Measurements from ENCODE around the gene ZEB2.
"Not testable (repeated sequence)": the region's sequence is repeated elsewhere in the genome, so short reads cannot be mapped to it uniquely, and the experiment has no call there.

ZEB2 gene

DNA sequence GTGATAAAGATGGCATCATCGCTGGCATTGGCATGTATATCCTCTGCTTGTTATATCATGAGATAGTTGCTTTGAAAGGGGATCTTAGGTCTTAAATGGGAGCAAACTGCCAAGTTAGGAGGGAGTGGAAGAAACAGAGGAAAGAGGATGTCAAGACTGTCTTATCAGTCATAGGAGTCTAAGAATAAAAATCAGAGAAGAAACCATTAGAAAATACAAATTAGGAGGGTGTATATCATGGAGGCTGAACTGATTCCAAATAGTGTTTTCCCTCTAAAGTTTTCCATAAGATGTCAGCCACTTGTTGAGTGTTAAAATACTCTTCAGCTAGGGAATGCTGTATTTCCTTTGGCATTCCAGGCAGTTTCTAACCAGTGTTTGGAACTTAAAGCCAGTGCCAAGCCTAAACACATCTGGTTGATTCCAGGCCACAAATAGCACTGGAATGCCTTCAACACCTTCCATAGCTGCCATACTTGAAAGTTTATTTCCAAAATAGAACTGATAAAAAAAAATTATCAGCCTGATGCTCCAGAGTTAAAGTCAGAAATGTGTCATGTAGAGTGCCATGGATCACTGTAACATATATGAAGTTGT, 129.4 kb downstream of the ZEB2 start:
- DNase-seq (ENCODE audit: extremely low read depth in 1 of 2, low read depth in 1 of 2) = no peak

DNA sequence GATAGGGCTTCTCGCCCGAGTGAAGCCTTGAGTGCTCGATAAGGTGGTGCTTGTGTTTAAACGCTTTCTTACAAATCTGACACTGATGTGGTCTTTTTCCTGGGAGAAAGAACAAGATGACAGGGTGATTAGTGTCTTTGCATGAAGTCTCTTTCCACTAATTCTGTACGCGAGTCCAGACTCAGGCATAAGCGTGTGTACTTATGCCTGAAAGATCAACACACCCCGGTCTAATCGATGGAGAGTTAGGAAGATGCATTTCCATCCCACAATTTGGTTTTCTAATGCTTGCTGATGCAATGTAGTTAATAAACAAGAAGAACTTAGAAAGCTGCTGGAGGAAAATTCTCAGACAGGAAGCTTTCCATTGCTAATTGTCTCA, 130.0 kb downstream of the ZEB2 start:
- DNase-seq (ENCODE audit: extremely low read depth in 1 of 2, low read depth in 1 of 2) = no peak

DNA sequence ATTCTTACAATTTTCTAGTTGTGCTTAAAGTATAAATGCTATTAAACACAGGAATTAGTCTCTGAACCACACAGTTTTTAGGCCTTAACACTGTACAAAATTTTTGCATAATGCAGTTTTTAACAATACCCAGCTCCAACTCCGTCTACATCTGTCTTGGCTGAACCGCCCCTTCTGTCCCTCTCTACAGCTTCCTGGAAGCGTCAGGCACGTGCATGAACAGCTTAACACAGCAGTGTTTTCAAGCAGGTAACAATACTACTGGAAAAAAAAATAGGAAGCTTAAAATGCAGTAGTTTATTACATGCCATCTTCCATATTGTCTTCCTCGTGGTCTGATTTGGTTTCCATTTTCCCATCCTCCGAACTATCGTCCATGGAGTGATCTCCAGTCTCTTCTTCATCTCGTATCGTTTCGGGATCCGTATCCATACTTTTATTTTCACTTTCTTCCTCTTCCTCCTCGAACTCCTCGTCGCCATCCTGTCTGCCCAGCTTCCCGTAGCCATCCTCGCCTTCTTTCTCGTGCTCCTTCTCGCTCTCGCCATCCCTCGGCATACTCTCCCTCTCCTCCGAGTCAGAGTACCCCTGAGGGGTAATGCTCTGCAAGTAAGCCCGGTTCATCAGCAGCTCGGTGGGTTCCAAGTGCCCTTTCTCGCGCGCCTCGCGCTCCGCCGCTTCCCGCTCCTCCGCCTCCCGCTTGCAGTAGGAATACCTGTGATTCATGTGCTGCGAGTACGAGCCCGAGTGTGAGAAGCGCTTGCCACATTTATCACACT, 130.6 kb downstream of the ZEB2 start:
- DNase-seq (ENCODE audit: extremely low read depth in 1 of 2, low read depth in 1 of 2) = no peak

DNA sequence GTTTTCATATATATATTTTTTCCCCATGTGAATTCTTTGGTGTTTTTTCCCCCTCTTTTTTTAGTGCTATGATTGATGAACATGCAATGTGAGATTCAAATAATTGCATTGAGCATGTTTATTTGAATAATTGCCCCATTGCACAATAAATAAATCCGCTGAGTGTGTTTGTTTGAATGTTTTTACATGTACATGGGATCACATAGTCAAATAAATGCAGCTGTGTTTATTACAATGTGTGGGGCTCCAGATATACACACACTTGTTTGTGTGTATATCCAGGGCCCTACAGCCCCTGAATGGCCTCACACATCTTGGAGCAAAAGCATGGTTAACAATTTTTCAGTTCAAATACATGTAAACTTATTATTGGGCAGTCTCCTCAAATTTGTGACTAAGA, 134.5 kb downstream of the ZEB2 start:
- no peak for DNase-seq (ENCODE audit: extremely low read depth in 1 of 2, low read depth in 1 of 2)

DNA sequence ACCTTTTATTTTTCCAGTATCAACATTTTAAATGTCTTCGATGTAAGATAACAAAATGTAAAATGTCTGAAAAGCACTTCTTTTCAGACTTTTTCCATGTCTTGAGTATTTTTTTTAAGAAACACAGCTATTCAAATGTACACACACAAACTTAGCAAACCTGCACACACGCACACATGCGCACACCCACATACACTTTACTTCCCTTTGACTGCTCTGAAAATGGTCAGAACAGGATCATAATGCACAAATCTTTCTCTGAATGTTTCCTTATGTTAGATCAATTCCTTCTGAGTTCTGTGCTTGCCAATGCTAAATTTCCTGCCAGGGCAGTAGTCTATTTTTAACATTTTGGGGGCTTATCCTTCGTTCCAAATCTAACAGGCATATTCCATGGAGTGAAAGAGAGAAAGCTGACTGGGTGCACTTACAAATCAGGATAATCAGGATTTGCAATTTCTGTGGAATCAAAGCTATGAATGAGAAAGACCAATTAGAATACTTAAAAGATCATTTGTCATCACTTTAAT, 136.3 kb downstream of the ZEB2 start:
- no peak for DNase-seq (ENCODE audit: extremely low read depth in 1 of 2, low read depth in 1 of 2)

DNA sequence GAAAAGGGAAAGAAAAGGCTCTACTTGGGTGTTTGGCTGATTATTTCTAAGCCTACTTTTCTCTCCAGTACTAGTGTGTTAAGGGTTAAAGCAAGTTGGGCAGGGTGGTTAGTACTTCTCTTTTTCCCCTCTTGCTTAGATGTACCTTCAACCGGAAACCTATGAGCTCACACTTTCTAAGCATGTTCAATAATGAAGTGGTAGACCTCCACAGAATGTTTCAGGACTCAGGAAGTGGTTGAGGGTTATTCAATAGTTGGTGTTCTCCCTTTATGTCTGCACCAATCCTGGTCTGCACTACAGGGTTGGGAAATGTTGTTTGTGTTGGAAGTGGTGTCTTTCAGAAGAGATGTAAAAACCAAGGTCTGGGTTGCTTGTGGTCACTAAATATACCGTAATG, 137.1 kb downstream of the ZEB2 start:
- no peak for DNase-seq (ENCODE audit: extremely low read depth in 1 of 2, low read depth in 1 of 2)

DNA sequence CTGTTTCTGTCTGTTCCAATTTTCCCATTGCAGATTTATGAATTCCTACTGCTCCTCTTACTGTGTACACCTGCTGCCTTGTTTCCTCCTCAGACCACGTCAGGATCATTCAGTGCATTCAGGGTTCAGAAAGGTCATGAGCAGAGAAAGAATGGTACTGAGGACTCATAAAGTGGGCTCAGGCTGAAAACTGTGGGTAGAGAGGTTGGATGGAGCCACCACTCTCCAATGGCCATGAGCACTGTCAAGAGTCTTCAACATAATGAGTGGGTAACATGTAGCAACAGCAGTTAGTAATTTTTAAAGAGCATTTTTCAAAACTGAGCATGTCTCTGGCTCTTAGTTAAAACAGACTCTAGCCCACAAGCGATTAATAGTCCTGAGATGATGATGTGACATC, 138.2 kb downstream of the ZEB2 start:
- no peak for DNase-seq (ENCODE audit: extremely low read depth in 1 of 2, low read depth in 1 of 2)

DNA sequence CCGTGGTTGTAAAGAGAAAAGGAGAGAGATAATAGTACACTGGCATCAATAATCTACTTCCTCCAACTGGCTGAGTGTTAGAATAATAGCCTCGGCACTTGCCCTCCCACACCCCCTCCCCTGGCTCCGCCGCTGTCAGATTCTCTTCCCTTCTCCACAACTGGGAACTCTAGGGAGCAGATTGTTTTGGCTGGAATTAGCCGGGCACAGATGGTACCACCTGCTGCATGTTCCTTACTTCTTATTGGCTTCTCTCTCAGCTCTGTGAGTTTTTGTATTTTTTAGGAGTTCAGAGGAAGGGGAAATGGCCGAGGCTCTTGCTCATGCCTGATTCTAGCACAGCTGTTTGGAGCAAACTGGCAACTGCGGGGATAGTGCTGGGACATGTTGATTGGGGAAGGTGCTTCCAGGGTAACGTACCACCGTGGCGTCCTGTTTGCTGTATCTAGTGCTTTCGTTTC, 140.0 kb downstream of the ZEB2 start:
- DNase-seq (ENCODE audit: extremely low read depth in 1 of 2, low read depth in 1 of 2) = no peak

DNA sequence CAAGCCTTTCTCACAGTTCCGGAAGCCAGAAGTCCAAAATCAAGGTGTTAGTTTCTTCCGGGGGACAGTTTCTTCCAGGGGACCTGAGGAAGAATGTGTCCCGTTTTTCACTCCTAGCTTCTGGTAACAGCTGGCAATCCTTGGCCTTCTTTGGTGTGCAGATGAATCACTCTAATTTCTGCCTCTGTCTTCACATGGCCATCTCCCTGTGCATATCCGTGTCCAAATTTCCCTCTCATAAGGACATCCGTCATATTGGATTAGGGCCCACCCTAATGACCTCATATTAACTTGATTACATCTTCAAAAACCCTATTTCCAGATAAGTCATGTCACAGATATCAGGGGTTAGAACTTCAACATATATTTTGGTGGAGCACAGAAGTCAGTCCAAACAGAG, 141.4 kb downstream of the ZEB2 start:
- DNase-seq (ENCODE audit: extremely low read depth in 1 of 2, low read depth in 1 of 2) = no peak

DNA sequence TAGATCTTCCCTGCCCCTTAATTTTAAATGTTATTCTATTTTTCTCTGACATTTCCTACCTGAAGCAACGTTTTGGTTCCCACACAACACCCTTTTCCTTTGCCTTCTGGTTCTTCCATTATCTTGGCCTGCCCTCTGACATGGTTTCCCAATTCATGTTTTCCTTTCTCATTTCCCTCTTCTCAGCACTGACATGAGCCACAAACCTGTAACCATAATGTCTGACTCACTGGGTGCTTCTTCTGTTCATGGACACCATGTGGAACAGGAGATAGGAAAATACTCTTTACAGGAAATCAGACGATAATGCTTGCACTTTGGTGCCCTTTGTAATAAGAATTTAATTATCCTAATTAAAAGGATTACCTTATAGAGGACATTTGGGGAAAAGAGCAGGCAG, 142.0 kb downstream of the ZEB2 start:
- no peak for DNase-seq (ENCODE audit: extremely low read depth in 1 of 2, low read depth in 1 of 2)

DNA sequence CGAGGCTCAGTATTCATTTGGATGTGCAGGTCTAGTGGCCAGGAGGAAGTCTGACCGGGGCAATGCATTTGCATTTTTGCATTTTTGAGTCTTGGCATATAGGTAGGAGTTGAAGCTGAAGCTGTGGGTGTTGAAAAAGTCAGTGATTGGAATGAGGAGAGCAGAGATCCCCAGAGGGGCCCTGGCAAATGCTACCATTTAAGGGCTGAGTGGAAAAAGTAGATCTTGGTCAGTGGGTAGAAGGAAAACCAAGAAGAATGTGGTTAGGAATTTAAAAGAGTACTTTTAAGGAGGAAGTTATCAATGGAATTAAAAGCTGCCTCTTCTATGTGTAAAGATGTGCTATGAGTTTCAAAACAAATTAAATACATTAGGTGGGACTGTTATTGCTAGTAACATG, 143.0 kb downstream of the ZEB2 start:
- DNase-seq (ENCODE audit: extremely low read depth in 1 of 2, low read depth in 1 of 2) = no peak

DNA sequence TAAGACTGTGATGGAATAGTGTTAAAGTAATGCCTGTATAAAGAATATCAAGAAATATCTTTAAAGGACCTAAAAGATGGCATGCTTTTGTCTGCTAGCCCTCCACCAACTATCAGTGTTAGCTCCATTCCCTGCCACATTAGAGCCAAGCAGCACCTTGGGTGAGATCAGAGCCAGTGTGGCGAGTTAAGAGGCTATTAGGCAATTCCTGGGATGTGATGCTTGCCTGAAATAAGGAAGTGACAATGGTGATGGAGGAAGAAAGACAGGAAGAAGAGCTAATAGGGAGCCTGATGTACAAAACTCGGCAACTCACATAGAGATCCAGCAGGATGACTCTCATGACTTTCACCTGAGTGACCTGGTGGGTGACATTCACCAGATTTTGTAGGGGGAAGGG, 143.5 kb downstream of the ZEB2 start:
- no peak for DNase-seq (ENCODE audit: extremely low read depth in 1 of 2, low read depth in 1 of 2)

DNA sequence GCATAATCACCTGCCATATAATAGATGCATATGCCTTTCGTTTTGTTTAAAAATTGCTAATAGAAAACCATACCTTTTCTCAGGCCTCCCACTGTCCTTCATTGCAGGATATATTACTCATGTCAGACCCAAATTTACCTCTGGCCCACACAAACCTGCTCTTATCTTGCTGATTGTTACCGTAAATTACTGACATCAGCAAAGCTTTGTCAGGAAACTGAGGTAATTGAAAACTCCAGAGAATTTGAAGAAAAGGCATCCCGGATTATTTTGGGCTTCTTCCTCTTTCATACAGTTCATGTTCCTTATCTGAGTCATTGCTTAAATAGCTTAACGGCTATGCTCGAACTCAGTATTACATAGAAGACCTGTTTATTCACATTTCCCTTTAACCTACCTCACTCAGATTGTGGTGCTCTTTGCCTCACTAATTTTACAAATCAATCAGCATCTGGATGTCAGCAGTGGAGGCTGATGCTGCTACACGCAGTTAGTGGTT, 145.7 kb downstream of the ZEB2 start:
- no peak for DNase-seq (ENCODE audit: extremely low read depth in 1 of 2, low read depth in 1 of 2)

DNA sequence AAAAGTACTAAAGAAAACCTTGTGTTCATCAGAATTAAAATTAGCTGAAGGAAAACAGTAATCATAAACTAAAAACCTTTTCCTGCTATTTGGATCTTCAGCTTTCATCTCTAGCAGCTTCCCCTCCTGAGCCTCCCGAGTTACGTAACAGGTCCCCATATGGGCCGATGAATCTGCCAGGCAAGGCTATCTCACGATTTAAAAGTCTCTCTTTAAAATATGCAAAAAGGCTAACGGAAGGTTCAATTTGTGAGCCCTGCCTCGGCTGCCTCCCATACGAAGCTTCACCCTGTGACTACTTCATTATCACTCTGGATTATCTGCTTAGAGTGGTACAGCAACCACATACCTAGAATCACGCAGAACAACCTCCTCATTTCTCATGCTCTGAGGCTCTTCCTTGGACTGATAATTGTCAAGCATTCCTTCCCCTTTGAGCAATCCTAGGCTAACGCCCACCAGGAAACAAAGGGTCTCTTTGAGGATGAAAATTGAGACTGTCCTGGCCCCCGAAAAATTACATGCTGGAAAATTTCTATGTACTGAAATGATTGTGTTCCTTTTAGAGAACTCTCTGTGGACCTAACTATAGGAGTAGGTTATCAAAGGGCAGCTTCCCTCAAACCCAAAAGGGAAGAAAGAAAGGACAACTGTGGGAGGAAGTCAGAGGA, 147.4 kb downstream of the ZEB2 start:
- no peak for DNase-seq (ENCODE audit: extremely low read depth in 1 of 2, low read depth in 1 of 2)

DNA sequence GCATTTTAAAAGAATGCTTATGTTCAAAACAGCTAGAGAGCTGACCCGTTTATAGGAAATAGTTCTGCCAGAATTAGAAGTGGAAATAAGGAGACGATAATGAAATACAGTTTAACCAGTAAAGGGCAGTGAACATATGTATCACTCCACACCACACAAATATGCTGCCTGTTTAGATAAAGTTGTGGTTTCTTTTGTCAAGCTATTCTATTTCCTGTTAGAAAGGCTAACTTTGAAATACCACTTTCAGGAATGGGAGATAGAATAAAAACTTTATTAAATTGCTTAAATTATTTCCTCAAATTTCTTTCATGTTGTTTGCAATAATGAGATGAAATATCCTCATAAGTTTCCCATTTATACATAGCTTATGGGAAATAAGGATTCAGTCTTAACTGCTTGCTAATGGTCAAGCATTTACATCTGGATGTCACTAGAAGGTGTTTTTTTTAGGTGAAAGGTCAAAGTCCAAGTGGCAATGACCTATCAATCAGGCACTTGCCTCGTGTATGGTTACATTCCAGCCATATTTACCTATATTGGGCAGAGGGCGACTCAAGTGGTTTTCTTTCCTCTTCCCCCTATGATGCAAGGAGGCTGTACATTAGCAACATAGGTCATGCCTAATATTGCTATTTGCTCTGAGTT, 148.9 kb downstream of the ZEB2 start:
- DNase-seq (ENCODE audit: extremely low read depth in 1 of 2, low read depth in 1 of 2) = no peak

DNA sequence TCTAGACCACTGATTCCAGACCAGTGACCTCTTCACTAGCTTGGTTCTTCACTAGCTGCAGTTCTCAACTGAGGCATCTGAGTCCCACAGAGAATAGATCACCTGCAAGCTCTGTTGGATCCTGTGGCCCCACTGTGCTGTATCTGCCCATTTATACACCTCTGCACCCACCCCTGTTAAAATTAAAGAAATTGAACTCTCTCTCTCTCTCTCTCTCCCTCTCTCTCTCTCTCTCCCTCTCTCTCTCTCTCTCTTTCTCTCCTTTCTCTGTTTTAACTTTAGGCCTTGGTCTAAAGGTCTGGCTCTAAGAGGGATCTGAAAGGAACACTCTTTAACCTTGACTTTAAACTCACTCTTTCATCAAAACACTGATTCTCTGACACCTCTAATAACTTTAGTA, 150.5 kb downstream of the ZEB2 start:
- no peak for DNase-seq (ENCODE audit: extremely low read depth in 1 of 2, low read depth in 1 of 2)

DNA sequence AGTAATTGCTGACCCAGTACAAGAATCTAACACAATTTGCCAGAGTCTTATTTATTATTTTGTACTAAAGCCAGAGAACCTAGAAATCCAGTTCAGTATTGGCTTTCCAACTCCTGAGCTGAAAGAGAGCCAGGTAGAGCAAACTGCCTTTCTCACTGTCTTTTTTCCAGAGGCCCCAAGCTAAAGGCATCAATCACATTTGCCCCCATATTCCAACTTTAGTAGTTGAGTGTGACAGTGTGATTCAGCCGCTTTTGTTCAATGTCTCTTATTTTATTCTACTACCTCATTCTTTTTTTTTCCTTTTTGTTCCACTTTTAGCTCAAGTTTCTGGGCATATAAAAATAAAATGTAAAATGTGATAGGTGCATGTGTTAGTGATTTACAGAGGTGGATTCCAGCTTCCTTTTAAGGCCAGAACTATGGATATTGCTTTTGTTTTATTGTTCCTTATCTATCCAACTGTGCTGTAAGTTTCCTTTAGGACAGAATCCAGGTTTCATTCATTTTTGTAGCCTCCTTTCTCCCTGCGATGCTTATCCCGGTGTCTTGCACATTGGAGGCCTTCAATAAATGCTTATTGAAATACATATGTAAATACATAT, 153.0 kb downstream of the ZEB2 start:
- DNase-seq (ENCODE audit: extremely low read depth in 1 of 2, low read depth in 1 of 2) = no peak

DNA sequence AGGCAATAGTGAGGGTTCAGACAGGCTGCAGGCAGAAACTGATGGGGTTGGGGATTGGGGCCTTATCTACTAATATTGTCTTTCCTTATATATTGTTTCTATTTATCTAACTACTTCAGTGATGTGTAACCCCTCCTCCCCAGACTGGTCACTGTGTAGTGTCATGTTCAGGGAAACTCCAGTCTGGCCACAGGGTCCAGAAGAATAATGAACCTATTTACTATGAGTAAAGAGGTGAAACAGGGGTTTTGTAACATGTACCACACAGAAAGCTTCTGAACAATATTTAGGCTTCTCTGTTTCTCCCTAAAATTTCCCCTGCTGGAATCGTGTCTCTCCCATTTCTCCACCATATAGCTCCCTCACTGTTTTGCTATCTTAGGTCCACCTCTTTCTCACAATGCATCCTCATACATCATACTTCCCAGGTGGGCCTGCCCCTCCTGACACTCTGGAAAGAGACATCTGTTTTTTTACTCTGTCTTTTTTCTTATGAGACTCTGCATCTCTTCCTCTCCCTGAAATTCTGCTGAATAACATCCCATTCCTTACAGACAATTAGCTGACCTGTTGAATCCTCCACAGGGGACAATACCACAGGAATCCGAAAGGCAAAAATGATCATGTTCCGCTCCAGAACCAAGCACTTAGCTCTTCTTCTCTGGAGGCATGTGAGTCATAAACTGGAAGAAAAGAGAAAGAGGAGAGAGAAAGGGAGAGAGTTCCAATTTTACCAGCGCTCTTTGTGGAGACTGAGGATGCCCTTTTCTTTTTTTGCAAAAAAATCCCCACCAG, 154.8 kb downstream of the ZEB2 start:
- no peak for DNase-seq (ENCODE audit: extremely low read depth in 1 of 2, low read depth in 1 of 2)

DNA sequence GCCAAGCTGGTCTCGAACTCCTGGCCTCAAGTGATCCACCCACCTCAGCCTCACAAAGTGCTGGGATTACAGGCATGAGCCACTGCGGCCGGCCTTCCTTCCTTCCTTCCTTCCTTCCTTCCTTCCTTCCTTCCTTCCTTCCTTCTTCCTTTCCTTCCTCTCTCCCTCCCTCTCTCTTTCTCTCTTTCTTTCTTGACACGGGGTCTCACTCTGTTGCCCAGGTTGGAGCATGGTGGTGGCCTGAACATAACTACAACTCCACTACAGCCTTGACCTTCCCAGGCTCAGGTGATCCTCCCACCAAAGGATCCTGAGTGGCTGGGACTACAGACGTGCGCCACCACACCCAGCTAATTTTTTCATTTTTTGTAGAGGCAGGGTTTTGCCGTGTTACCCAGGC, 155.7 kb downstream of the ZEB2 start:
- not testable (repeated sequence) for DNase-seq (ENCODE audit: extremely low read depth in 1 of 2, low read depth in 1 of 2)

DNA sequence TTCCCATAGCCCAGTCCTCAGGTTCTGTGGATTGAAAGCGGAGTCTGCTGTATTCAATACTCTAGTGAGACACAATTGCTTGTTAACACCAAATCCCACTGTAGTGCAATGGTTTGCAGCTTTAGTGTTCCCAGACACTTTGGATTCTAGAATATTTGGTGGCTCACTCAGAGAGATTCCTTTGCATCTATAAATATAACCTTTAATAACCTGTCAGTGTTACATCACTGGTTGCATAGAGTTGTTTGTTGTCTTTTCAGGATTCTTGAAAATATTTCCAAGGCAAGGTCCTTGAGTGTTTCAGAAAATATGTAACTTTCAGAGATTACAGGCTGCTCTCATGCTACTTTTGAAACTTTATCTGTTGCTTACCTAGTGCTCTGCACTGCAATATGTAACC, 157.5 kb downstream of the ZEB2 start:
- no peak for DNase-seq (ENCODE audit: extremely low read depth in 1 of 2, low read depth in 1 of 2)

Data from stimulated activated CD8-positive, alpha-beta memory T cell treated with anti-CD3 and anti-CD28 coated beads, Interleukin-7, amount 100 ng/mL, for 48 hours (primary cell).